Upper lobe of left lung (tissue), 4 donors: ENCODE measurements around the gene LMBR1.

Experiments used
- CTCF ChIP-seq, 6 experiments: fragments of 450-650 bp in 4 of 6; fragments of 200-600 bp in 2 of 6; sonication (generic) in 2 of 6; IDR thresholded peaks; one replicate each; pipeline ENCODE4 v1.5.1; 2016 to 2019; ENCODE audit warnings: antibody characterized with exemption in 6 of 6
- POLR2AphosphoS5 ChIP-seq, 2 donors: sonication (generic); formaldehyde crosslinking; IDR thresholded peaks; one replicate each; pipeline ENCODE4 v1.5.1; 2017; ENCODE audit warnings: antibody characterized with exemption in 2 of 2

- TF ChIP-seq POLR2AphosphoS5 (IDR thresholded peaks at IDR 0.05) (no peak), CTCF (IDR thresholded peaks at IDR 0.05) (no peak)
Observed at GRCh38 chr7:156665101-156665500, 227.9 kb downstream of the LMBR1 start.
